GM21360 (cell line): Measurements from ENCODE around the gene FADS2.

Source experiments
- ATAC-seq: cut with Tn5 transposase; IDR thresholded peaks from one replicate; pipeline ENCODE4 v1.9.1; 2021; ENCODE audit warnings: mild to moderate bottlenecking, moderate library complexity; ENCODE audit not compliant: unreplicated experiment

FADS2 gene

DNA sequence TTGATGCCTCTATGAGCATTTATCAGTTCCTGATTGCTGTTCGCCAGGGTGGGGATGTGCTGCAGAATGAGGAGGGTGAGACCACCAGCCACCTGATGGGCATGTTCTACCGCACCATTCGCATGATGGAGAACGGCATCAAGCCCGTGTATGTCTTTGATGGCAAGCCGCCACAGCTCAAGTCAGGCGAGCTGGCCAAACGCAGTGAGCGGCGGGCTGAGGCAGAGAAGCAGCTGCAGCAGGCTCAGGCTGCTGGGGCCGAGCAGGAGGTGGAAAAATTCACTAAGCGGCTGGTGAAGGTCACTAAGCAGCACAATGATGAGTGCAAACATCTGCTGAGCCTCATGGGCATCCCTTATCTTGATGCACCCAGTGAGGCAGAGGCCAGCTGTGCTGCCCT, 32.6 kb upstream of the FADS2 start:
- no peak for ATAC-seq

DNA sequence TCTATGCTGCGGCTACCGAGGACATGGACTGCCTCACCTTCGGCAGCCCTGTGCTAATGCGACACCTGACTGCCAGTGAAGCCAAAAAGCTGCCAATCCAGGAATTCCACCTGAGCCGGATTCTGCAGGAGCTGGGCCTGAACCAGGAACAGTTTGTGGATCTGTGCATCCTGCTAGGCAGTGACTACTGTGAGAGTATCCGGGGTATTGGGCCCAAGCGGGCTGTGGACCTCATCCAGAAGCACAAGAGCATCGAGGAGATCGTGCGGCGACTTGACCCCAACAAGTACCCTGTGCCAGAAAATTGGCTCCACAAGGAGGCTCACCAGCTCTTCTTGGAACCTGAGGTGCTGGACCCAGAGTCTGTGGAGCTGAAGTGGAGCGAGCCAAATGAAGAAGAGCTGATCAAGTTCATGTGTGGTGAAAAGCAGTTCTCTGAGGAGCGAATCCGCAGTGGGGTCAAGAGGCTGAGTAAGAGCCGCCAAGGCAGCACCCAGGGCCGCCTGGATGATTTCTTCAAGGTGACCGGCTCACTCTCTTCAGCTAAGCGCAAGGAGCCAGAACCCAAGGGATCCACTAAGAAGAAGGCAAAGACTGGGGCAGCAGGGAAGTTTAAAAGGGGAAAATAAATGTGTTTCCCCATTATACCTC, 32.1 kb upstream of the FADS2 start:
- ATAC-seq, result no peak

DNA sequence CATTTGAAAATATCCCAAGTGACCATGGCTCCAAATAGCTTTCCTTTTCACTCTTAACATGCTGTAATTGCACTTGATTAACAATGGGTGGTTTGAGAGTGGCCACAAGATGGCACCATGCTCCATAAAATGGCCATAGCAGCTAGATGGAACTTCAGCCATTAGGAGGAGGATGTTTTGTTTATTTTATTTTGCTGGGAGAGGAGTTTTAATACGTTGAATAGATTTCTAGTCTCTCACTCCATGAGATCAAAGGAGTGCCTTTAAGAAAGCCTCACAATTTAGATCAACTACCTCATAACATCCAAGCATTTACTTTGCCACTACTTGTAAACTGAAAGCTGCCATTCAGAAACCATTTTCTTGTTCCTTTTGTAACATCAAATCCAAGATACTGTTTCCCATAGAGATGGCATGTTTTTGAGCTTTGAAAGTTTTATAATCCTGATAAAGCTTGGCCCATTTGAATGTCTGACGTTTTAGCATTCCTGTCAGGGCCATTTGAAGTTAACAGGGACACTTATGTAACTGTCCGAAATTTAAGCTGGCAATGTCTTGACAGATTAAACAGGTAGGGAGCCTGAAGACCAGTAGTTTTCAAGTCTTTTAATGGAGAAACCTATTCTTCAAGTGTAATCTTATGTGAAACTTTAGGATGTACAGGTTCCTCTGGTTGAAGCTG, 30.7 kb upstream of the FADS2 start:
- ATAC-seq, result no peak

DNA sequence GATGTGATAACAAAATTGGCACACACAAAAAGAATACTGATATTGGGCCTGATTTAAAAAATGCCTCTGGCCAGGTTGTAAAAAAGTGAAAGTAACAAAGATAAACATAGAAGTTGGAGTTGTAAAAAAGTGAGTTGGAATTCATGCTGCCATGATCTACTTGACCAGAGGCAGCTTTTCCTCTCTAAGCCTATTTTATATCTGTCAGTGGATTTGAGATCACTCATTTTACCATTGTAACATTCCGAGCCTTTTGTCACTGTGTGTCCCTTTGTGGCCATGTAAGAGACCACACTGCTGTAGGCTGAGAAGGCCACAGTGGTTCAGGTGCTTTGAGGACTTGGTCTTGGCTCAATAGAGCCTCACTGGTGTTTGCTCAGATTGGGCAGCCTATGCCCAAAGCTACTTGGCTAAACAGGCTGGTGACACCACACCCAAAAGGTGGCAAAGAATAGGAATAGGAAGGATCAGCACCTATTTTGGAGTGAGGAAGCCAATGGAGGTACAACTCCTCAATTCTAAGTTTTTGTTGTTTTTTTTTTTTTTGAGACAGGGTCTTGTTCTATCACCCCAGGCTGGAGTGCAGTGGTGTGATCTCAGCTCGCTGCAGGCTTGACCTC, 28.3 kb upstream of the FADS2 start:
- ATAC-seq, result no peak

DNA sequence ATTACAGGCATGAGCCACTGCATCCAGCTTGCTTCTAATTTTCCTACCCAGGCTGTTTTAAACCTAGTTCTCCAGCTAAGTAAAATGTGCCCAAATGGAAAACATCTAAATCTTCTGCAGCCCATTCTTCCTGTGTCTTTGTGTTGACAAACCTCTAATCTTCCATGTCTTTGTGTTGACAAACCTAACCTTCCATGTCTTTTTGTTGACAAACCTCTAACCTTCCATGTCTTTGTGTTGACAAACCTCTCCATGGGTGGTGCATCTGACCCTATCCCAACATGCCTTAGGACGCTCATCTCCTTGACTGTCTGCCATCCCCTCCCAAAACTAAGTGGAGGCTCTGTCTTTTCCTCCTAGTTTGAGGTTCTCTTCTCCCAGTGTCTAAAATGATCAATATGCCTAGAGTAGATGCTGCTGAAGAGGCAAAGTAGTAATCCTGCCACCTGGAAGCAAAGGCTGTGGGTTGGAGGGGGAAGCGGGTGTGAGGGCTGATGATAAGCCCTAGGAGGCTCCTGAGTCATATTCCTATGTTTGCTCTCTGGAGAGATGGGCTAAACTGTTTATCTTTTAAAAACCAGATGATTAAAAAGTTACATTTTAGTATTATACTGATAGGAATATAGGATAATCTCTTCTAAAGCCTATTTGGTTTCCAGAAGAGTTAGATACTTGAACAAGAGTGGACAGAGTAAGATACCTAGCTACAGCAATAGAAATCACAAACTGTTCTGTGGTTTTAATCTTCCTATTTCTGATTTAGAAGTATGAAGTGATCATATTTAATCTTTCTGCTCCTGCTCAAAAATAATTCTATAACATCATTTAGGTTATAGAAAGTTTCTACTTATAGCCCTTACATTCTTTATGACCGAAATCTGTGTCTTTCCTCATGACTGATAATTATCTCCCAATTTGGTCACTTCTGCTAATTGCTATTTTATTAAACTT, 27.5 kb upstream of the FADS2 start:
- ATAC-seq, result no peak

DNA sequence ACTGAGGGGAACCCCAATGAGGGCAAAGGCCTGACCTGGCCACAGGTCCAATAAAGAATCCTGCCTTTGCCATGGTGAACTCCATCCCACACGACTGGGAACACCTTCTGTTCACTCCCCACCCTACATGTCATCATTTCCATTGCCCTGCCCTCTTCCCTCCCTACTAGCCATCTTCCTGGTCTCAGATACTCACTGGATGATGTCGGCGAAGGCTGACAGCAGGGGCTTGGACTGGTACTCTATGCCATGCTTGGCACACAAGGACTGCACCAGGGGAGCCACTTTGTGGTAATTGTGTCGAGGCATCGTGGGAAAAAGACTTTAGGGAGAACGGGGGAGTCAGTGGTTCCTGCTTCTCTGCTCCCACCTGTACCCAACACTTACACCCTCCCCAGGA, 25.5 kb upstream of the FADS2 start:
- no peak for ATAC-seq

DNA sequence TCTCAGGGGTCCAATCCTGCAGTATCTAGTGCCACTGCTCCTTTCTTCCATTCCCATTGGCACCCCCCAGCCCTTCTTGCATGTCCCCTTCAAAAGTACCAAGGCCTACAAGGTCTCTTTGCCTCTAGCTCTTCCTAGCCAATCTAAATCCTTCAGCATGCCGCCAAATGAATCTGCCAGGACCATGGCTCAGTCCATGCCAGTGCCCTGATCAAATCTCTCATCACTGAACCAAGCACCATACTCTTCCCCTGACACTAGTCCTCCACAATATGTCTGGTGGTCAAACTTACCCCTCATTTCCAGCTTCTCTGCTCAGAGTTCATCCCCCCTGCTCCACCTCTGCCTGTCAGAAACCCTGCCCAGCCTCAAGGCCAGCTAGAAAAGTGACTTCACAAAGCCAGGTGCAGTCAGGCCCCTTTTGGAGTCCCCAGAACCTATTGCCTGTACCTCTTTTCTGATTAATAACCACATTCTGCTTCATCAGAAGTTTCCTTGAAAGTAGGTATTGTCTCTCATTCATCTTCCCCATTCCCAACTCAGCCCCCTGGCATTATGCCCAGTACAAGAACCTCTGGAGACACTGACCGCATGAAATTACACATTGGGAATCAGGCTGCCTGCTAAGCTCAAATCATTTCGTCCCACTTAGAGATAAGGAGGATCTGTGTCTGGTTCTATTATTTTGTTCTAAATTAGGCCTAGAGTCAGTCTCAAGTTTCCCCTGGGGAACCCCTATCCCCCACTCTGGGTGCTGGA, 24.0 kb upstream of the FADS2 start:
- ATAC-seq, result no peak

DNA sequence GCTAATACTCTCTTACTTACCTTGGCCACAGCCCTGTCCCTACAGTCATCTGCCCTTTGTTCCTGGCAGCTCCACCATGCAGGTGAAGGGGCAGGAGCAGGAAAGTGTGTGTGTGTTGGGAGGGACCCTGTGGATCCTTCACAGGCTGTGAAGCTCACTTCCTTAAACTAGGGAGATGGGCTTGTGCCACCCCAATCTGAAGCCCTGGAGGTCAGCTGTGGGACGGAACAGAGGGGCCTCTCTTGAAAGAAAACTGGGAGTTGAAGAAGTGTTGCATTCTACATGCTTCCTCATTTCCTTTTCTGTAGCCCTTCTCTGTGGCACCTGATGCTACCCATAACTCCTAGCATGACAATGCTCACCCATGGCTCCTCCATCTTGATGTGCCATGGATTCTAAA, 23.0 kb upstream of the FADS2 start:
- no peak for ATAC-seq

DNA sequence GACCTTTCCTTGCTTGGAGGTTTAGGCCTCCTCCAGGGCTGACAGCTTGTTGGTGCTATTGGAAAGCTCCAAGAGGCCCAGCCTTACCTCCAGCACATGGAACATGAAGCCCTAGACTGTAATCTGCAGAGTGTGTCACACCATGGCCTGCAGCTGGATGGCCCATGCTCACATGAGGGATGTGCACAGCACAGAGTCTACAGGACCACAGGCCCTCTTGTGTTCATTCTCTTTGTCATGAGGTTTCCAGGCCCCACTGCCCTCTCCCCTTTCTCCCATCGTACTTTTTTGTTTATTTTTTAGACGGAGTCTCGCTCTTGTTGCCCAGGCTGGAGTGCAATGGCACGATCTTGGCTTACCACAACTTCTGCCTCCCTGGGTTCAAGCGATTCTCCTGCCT, 21.3 kb upstream of the FADS2 start:
- ATAC-seq, result no peak

DNA sequence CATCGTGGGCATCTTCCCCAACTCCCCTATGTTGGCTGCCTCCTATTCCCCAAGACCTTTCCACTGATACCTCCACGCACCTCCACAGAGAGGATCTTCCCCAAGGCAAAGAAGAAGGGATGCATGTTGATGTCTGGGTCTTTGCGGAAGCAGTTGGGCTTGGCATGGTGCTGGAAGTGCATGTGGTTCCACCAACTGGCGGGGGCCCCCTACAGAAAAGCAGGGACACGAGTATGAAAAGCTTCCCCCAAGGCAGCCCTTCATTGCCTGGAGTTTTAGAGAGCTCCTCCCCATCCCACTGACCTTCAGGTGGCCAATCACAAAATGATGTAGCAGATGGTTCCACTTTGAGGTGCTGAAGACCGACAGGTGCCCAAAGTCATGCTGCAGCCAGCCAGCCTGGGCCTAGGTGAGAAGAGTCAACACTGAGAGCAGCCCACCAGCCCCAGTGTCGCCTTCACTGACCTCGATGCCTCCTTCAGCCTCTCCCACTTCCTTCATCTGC, 17.4 kb upstream of the FADS2 start:
- no peak for ATAC-seq

DNA sequence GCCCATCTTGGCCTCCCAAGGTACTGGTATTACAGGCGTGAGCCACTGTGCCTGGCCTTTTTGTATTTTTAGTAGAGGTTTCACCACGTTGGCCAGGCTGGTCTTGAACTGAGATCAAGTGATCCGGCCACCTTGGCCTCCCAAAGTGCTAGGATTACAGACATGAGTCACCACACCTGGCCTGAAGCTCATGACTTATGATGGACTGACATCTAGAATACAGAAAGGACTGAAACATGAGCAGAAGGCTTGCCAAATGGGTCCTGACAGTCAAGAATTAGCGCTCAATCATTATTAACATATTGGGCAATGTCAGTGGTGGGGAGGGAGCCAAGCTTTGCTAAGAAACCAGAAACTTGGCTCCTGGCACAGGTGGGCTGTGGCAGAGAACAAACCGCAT, 16.3 kb upstream of the FADS2 start:
- no peak for ATAC-seq

DNA sequence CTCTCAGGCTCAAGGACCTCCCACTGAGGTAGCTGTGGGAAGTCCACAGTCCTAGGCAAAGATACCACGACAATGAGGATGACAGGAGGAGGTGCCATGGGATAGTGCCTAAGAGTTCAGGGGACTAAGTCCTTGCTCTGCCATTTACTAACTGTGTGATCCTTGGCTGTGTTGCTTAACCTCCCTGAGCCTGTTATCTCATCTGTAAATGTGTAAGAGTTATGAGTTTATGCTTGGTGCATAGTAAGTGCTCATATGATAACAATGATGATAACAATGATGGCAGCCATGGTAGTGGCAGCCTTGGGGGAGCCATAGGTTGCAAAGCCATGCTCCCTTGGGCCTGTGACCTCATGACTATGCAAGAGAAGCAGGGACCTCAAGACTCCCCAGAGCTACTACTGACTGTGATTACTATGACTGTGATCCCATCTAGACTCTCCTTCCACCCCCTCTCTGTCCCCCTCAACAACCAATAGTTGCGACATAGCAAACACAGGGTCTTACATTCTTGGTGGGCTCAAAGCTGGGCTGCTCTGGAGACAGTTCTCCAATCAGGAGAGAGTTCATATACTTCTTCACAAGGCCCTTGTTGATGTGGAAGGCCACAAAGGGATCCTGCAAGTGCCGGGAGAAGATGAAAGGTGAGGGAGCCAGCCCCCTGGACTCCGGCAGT, 15.2 kb upstream of the FADS2 start:
- no peak for ATAC-seq

DNA sequence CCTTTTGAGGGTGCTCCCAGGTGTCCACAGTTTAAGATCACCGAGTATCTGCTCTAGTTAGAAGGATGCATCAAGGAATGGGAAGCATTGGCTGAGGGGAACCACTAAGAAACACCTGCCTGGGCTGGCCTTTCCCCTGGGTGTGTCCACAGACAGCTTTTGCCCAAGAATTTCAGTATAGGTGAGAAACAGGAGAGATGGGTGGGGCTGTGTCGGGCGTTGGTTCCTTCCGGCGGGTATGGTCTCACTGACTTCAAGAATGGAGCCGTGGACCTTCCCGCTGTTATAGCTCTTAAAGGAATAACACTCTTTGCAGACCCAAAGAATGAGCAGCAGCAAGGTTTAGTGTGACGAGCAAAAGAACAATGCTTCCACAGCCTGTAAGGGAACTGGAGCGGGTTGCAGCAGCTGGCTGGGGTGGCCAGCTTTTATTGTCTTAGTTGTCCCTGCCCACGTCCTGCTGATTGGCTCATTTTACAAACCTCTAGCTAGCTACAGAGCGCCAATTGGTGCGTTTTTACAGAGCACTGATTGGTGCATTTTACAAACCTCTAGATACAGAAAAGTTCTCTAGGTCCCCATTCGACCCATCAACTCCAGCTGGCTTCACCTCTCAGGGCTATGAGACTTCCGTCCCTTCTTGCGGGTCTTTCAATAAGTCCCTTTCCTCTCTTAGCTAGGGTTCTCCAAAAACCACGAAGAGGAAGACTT, 13.7 kb upstream of the FADS2 start:
- ATAC-seq, result no peak

DNA sequence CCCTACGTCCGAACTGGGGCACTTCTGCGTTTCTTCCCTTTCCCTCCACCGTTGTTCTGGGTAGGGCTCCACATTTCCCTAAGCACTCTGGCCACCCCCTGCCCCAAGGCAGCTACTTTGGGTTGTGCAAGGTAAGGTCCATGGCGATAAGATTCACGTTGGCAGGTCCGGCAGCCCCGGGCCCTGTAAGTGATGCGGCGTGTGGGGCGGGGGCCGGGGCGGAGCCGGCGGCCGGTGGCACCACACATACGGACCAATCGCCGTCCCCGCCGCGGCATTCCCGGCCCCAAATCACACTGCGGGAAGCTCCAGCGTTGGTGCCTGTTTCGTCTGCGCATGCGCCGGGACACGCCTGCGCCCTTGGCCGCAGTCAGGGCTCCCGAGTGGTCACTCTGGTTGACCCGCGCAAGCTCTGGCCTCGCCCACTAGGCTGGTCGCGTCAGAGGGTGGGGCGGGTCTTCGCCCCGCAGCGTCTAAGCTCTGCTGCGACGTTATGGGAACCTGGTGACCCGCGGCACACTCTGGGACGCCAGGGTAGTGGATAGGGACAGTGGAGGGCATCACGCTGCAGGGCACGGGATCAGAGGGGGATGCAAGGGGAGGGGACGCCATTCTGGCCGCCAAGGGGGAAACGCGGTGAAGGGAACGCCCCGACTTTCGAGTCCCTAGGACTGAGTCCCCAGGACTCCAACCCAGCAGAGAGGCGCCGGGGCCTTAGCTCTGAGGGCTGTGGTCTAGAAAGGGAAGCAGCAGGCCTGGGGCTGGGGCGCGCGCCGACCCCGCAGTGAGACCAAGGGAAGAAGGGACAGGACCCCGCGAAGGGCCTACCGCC, 12.9 kb upstream of the FADS2 start:
- peak; percentile 45 for ATAC-seq

DNA sequence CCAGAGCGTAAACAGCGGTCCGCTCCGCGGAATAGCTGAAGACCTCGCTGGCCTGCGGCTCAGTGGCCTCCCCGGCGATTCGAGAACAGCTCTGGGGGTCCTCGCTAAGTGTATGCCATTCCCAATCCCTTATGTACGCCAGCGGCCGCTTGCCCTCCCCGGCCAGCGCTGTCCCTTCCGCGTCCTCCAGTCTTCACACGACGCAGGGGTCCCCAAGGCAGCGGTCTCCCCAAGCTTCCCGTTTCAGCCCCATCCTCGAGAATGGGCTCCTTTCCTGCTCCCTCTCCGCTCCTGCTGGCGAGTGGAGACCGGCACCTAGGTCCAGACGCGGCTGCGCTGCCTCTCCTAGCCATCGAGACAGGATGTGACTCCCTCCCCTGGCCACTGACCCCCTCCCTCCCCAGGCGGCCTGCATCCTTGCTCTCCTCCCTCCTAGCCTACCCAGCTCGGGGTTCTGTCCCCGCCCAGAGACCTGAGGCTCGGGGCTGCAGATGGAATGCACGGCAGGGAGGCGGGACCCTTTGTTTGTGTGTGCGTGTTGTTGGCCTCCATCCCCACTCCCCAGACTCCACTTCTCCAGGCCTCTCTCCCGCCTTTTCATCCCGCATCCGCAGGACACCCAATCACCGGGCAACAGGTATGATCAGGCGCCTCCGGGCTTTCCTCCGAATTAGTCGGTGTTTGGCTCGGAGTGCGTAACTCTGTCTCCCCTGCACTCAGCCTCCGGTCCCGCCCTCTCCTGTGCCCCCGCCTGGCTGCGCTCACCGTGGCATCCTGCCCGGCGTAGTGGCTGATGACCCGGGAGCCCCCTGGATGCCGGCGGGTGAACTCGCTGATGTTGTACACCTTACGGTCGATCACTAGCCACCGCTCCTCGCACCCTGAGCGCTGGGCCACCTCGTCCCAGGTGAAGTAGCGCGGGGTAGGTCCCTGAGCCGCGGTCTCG, 12.0 kb upstream of the FADS2 start:
- peak; percentile 16 for ATAC-seq

DNA sequence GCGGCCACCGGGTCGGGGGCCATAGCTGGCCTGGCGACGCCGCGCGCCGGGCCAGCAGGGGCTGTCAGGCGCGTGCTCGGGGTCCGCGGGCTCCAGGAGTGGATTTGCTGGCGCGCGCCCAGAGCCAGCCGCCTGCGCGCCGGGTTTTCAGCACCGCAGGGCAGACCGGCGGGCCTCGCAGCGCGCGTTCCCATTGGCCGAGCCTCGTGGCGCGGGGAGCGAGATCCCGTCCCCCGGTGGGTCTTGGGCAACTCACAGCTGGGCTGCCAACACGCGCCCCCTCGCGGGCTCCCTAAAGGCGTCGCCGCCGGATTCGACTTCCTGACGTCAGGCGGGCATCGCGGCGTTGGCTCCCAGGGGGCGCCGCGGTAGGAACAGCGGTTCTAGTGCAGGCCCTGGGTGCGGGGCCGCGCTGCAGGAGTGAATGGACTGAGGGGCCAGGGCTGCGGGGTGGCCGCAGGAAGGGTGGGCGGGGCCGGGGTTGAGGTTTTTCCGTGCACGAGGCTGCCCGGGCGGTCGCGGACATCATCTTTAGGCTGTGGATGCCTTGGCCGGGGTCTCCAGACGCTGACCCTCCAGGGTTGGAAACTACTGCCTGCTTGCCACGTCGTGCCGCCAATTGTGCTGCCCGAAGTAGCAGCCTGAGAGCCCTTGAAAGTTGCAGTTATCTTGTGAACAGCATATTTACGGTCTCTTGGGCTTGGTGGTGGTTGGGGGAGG, 11.2 kb upstream of the FADS2 start, which contains the start of gene FADS1:
TSS of gene FADS1 (minus strand) at position 268 of the 720 bp plus-strand sequence. CDS start at position 194, 74 bp downstream.
- peak; percentile 46 for ATAC-seq
